Kidney epithelial cell (primary cell): ENCODE data around the gene SLC22A1. TPM values are rescaled to one million over a fixed set of nuclear protein-coding genes. Genes with fewer than 3 reads are reported as not detected.
"Not testable (repeated sequence)": the region's sequence is repeated elsewhere in the genome, so short reads cannot be mapped to it uniquely, and the experiment has no call there.

Experiments used
- DNase-seq: peaks from one replicate; pipeline ENCODE4 v3.0.0-alpha.2; 2010; ENCODE audit warnings: low read depth
- H3K27me3 ChIP-seq: 2 replicates; pipeline ENCODE4 v1.6.0; 2011; ENCODE audit warnings: low read length; ENCODE audit not compliant: control insufficient read depth, insufficient read depth
- H3K36me3 ChIP-seq: 2 replicates; pipeline ENCODE4 v1.5.1; 2011; ENCODE audit warnings: low read length; ENCODE audit not compliant: control insufficient read depth, insufficient read depth
- H3K4me3 ChIP-seq: 2 replicates; pipeline ENCODE4 v1.5.1; 2011; ENCODE audit warnings: low read depth, mild to moderate bottlenecking, control low read depth, low read length
- CTCF ChIP-seq: IDR thresholded peaks from 2 replicates; pipeline ENCODE4 v1.5.1; 2011; ENCODE audit warnings: mild to moderate bottlenecking, moderate library complexity, low read length, control low read depth, inconsistent platforms; ENCODE audit not compliant: insufficient read depth, poor library complexity, severe bottlenecking
- total RNA-seq: library from RNA; depleted of rRNA; stranded (reverse); fragments of >200 nt; gene quantifications from 2 replicates; pipeline ENCODE4 v1.2.3, GENCODE V29; 2015

Gene SLC22A1
- total RNA-seq, 1 donor from 2014 or later = 1.3 TPM

- no peak for TF ChIP-seq CTCF
- Histone ChIP-seq H3K4me3 (no peak overlapping the region), H3K36me3 (no peaks in the 10 kb centered on the region), H3K27me3 (no peaks in the 10 kb centered on the region)
- no peak for DNase-seq
Measured at GRCh38 chr6:160160929-160161646, 39.5 kb downstream of the SLC22A1 start.

- Histone ChIP-seq H3K4me3 (no peak overlapping the region), H3K36me3 (no peaks in the 10 kb centered on the region), H3K27me3 (no peaks in the 10 kb centered on the region)
- no peak for DNase-seq
- TF ChIP-seq CTCF = no peak
Measured at GRCh38 chr6:160161647-160161986, 40.0 kb downstream of the SLC22A1 start.

- Histone ChIP-seq H3K4me3 (no peak overlapping the region), H3K36me3 (no peaks in the 10 kb centered on the region), H3K27me3 (no peaks in the 10 kb centered on the region)
- no peak for TF ChIP-seq CTCF
- DNase-seq = no peak
Measured at GRCh38 chr6:160162030-160162566, 40.5 kb downstream of the SLC22A1 start.

GRCh38 chr6:160163425-160163824 is 41.8 kb downstream of the SLC22A1 start:
- Histone ChIP-seq H3K36me3 (no peaks in the 10 kb centered on the region), H3K4me3 (no peak overlapping the region), H3K27me3 (no peaks in the 10 kb centered on the region)
- TF ChIP-seq CTCF = no peak
- no peak for DNase-seq

- no peaks in the 10 kb centered on the region for H3K27me3 ChIP-seq
- TF ChIP-seq CTCF = no peak
Measured at GRCh38 chr6:160163912-160164311, 42.3 kb downstream of the SLC22A1 start.

GRCh38 chr6:160165928-160166327 is 44.3 kb downstream of the SLC22A1 start:
- not testable (repeated sequence) for DNase-seq, H3K4me3 ChIP-seq, H3K36me3 ChIP-seq, H3K27me3 ChIP-seq

More at GRCh38 chr6:160163912-160164311, 42.3 kb downstream of the SLC22A1 start:
- no peak for DNase-seq
- Histone ChIP-seq H3K4me3 (no peak overlapping the region), H3K36me3 (no peaks in the 10 kb centered on the region)
